Hippocampal formation (tissue), 2 donors: Measurements from ENCODE around the gene IFNA16.
A peak's percentile ranks its signal among the peaks of the same experiment; 100 is the strongest.
"Not testable (repeated sequence)": the region's sequence is repeated elsewhere in the genome, so short reads cannot be mapped to it uniquely, and the experiment has no call there.

ENCODE experiments used
- DNase-seq, 2 donors: peaks; one replicate each; lab custom pipeline; 2025; lab: John Stamatoyannopoulos, UW

Gene IFNA16

DNA sequence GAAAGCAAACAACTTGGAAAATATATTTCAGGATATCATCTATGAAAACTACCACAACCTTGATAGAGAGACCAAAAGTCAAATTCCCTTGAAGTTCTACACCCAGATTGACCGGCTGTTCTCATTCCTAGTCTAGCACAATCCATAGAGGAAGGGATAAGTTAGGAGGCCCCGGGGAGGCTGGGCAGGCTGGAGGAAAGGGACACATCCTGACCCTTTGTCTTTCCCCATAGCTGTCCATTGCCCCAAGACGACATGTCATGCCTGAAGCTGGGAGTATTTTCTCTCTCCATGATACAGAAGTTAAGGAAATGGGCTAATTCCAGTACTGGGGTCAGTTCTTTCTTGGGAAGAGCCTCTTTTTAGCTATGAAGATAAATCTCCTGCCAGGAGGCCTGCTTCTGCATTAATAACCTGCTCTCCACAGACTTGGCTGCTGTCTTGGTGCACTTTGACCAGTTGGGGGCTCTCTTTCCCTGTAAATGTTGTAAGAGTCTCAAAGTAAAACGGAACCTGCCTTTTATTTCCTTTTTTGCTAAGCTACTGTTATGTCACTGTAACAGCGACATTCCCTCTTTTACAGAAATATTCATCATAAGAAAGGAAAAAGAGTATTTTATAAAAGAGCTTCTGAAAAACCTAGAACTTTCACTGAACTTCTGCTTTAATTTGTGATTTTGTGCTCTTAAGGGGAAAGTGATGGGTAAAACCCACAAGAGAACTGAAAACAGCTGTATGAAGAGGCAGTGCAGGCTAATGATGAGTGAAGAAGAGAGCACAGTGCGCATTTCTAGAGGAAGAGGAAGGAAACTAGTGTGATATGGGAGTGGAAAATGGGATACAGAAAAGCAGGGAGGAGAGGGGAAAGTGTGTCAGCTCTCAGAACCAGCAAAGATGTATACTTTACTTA is 22.0 kb downstream of the IFNA16 start:
- DNase-seq: peak in 1 of 2 donors; percentile 6

DNA sequence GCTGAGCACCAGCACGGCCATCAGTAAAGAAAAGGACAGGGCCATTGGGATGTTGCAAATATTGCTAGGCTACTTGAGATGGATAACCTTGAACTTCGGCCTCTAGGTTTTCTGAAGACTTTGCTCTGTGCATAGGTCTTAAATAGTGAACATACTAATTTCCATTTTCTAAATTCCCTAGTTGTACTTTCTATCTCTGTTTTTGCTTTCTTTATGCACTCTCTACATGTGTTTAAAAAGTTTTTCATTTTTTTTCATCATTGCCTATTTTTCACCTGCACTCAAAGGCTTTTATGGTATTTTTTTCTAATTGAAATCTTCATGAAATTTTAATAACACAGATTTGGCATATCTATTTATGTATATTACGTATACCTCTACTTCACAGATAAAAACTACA is 29.6 kb downstream of the IFNA16 start, which contains the start of gene IFNA4:
IFNA4 (minus strand) TSS at position 101 of the 400 bp plus-strand sequence; CDS start at position 45, 56 bp downstream.
- not testable (repeated sequence) for DNase-seq

- peak in 1 of 2 donors; percentile 2 for DNase-seq
Observed at GRCh38 chr9:21182810-21183736, 34.0 kb downstream of the IFNA16 start.

- DNase-seq: no peak
Observed at GRCh38 chr9:21174671-21175070, 42.4 kb downstream of the IFNA16 start.

DNA sequence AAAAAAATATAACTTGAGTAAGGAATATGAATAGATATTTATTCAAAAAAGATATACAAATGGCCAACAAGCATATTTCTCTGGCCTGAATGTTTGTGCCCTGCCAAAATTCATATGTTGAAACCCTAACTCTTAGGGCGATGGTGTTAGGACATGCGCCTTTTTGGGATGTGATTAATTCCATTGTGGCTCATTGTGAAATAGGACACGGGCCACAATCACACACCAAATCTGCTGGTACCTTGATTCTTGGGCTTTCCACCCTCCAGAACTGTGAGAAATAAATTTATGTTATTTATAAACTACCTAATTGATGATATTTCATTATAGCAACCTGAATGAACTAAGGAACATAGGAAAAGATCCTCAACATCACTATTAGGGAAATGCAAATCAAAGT is 45.0 kb downstream of the IFNA16 start:
- DNase-seq: no peak

- no peak for DNase-seq
Observed at GRCh38 chr9:21171351-21171750, 45.8 kb downstream of the IFNA16 start.

GRCh38 chr9:21166560-21166959 is 50.6 kb downstream of the IFNA16 start, which contains the start of gene IFNA21:
Gene IFNA21 (minus strand): TSS chr9:21166660. CDS start chr9:21166612, 48 bp downstream.
- not testable (repeated sequence) for DNase-seq
